ENCODE results near the gene KIF1B. TPM values are rescaled to one million over a fixed set of nuclear protein-coding genes. Genes with fewer than 3 reads are reported as not detected.

The KIF1B gene
- polyA plus RNA-seq, 1 of the 3 experiments (the other 2 are of a cell fraction) = 6.8 TPM

DNA sequence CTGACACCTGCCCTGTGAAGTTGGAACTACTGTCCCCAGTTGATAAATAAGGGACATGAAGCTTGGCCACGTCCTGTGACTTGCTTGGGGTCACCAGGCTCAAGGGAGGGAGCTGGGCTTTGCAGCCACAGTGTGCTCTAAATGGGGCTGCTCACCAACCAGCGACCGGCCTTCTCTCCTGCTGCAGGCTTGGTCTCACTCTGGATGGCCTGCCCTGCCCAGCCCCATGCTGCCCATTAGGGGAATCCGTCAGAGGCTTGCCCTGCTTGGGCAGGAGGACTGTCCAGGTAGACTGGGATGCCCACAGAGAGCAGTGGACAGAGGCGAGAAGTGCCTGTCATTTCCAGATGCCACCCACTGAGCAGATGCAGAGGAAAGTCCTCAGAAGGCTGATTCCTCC is 218.6 kb downstream of the KIF1B start (continued):
- TF ChIP-seq, protein P1, sequence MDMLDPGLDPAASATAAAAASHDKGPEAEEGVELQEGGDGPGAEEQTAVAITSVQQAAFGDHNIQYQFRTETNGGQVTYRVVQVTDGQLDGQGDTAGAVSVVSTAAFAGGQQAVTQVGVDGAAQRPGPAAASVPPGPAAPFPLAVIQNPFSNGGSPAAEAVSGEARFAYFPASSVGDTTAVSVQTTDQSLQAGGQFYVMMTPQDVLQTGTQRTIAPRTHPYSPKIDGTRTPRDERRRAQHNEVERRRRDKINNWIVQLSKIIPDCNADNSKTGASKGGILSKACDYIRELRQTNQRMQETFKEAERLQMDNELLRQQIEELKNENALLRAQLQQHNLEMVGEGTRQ (IDR thresholded peaks at IDR 0.05; ENCODE audit: borderline replicate concordance, low read depth, low read length) = no peak
- TF ChIP-seq RAD21 (IDR thresholded peaks at IDR 0.05; ENCODE audit: low read length) (no peak), MXI1 (IDR thresholded peaks at IDR 0.05; ENCODE audit: low read depth, low read length) (no peak), POLR2AphosphoS5 (IDR thresholded peaks at IDR 0.05; ENCODE audit: low read depth, low read length) (no peak), RXRA (IDR thresholded peaks at IDR 0.05; ENCODE audit: borderline replicate concordance, low read depth) (no peak)

DNA sequence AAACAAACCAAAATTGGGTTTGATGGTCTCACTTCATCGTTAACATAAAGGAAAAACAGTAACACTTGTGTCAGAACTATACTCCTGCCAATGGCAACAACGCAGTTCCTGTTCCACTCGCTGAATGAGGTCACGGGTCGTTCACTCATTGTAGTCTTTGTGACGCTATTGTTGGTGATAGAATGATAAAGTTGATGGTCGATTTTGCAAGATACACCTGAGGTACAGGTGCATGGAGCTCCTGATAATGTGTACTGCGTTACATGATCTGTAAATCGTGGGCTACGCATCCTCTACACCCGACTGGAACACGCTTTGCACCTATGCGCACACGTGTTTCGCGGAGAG is 219.5 kb downstream of the KIF1B start:
- Histone ChIP-seq H3K36me3 (replicated peaks in 1 of 2; ENCODE audit: control insufficient read depth in 1 of 2, insufficient read depth in 2 of 2, low read length in 1 of 2) (peaks cover 0 to 3% of the 10 kb centered on the region in 2 experiments), H3K9me3 (no peaks in the 10 kb centered on the region), H3F3A (replicated peaks; ENCODE audit: insufficient read depth) (no peaks in the 10 kb centered on the region), H3K4me2 (peak overlapping the region; percentile 91), H3K9me2 (no peaks in the 10 kb centered on the region), H3K4me3 (ENCODE audit: low read depth in 2 of 2, low read length in 1 of 2) (peak overlapping the region; percentile 68 to 82), H4K20me1 (ENCODE audit: insufficient read depth) (no peaks in the 10 kb centered on the region), H3K27ac (ENCODE audit: low read depth in 2 of 2, low read length in 1 of 2) (no peak overlapping the region), H3K4me1 (ENCODE audit: control insufficient read depth in 1 of 2, insufficient read depth in 2 of 2, low read depth in 1 of 2, low read length in 1 of 2) (peaks cover 3 to 9% of the 10 kb centered on the region in 2 experiments; a peak in 1 of 4 replicates), H2AFZ (ENCODE audit: low read depth) (peak overlapping the region; percentile 85), H3K79me2 (ENCODE audit: insufficient read depth) (peaks cover 18% of the 10 kb centered on the region), H3K9ac (peak overlapping the region; percentile 72; the same call in 1 of the 2 replicates), H3K27me3 (ENCODE audit: insufficient read depth) (no peaks in the 10 kb centered on the region)
- CTCF ChIA-PET = interaction anchor here (0.7 to 10.8 kb wide), 37 partner anchors 10 to 555 kb away, joined by 3 to 203 read pairs (median 4); partner anchors contain the start of genes CORT, DFFA, KIF1B and PGD
- WGBS (ENCODE audit: low lambda C conversion rate) = 47% methylated on average over 16 of the region's 16 CpGs
- TF ChIP-seq TCF12 (IDR thresholded peaks at IDR 0.05) (no peak), MEF2A (IDR thresholded peaks at IDR 0.05; ENCODE audit: borderline replicate concordance, low read depth) (no peak), FOXJ3 (CRISPR knock-in tag; IDR thresholded peaks at IDR 0.05) (no peak), JUND (IDR thresholded peaks at IDR 0.05) (no peak), GABPA (IDR thresholded peaks at IDR 0.05; ENCODE audit: low read depth) (no peak), CHD2 (IDR thresholded peaks at IDR 0.05; ENCODE audit: low read length, partially characterized antibody) (no peak), GATA2 (CRISPR knock-in tag; IDR thresholded peaks at IDR 0.05) (no peak), TAF1 (IDR thresholded peaks at IDR 0.05; ENCODE audit: borderline replicate concordance, low read depth, low read length) (no peak), RAD21 (IDR thresholded peaks at IDR 0.05; ENCODE audit: low read length) (no peak), YY1 (IDR thresholded peaks at IDR 0.05; ENCODE audit: low read depth) (no peak), POLR2AphosphoS5 (IDR thresholded peaks at IDR 0.05; ENCODE audit: low read depth, low read length) (no peak), EZH2phosphoT487 (IDR thresholded peaks at IDR 0.05; ENCODE audit: borderline replicate concordance, low read depth) (no peak)
- TF ChIP-seq, protein P2, sequence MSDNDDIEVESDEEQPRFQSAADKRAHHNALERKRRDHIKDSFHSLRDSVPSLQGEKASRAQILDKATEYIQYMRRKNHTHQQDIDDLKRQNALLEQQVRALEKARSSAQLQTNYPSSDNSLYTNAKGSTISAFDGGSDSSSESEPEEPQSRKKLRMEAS (IDR thresholded peaks at IDR 0.05; ENCODE audit: low read depth) = no peak
- TF ChIP-seq, protein P1 (IDR thresholded peaks at IDR 0.05; ENCODE audit: borderline replicate concordance, low read depth, low read length) = no peak
- TF ChIP-seq, protein P3, sequence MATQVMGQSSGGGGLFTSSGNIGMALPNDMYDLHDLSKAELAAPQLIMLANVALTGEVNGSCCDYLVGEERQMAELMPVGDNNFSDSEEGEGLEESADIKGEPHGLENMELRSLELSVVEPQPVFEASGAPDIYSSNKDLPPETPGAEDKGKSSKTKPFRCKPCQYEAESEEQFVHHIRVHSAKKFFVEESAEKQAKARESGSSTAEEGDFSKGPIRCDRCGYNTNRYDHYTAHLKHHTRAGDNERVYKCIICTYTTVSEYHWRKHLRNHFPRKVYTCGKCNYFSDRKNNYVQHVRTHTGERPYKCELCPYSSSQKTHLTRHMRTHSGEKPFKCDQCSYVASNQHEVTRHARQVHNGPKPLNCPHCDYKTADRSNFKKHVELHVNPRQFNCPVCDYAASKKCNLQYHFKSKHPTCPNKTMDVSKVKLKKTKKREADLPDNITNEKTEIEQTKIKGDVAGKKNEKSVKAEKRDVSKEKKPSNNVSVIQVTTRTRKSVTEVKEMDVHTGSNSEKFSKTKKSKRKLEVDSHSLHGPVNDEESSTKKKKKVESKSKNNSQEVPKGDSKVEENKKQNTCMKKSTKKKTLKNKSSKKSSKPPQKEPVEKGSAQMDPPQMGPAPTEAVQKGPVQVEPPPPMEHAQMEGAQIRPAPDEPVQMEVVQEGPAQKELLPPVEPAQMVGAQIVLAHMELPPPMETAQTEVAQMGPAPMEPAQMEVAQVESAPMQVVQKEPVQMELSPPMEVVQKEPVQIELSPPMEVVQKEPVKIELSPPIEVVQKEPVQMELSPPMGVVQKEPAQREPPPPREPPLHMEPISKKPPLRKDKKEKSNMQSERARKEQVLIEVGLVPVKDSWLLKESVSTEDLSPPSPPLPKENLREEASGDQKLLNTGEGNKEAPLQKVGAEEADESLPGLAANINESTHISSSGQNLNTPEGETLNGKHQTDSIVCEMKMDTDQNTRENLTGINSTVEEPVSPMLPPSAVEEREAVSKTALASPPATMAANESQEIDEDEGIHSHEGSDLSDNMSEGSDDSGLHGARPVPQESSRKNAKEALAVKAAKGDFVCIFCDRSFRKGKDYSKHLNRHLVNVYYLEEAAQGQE (IDR thresholded peaks at IDR 0.05; ENCODE audit: low read depth, low read length) = no peak
- TF ChIP-seq, protein P4, sequence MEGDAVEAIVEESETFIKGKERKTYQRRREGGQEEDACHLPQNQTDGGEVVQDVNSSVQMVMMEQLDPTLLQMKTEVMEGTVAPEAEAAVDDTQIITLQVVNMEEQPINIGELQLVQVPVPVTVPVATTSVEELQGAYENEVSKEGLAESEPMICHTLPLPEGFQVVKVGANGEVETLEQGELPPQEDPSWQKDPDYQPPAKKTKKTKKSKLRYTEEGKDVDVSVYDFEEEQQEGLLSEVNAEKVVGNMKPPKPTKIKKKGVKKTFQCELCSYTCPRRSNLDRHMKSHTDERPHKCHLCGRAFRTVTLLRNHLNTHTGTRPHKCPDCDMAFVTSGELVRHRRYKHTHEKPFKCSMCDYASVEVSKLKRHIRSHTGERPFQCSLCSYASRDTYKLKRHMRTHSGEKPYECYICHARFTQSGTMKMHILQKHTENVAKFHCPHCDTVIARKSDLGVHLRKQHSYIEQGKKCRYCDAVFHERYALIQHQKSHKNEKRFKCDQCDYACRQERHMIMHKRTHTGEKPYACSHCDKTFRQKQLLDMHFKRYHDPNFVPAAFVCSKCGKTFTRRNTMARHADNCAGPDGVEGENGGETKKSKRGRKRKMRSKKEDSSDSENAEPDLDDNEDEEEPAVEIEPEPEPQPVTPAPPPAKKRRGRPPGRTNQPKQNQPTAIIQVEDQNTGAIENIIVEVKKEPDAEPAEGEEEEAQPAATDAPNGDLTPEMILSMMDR (IDR thresholded peaks at IDR 0.05) = no peak
- peak; percentile 28 for DNase-seq
- POLR2A ChIA-PET = interaction anchor here (0.8 to 2.0 kb wide), 3 partner anchors 41 to 219 kb away, joined by 3 to 11 read pairs (median 3); partner anchors contain the start of gene KIF1B

Data from SK-N-SH (cell line).